ENCODE results near the gene PDIA5. TPM values are rescaled to one million over a fixed set of nuclear protein-coding genes. Genes with fewer than 3 reads are reported as not detected.

Gene PDIA5
- total and polyA plus RNA-seq, 2 of the 4 experiments (the other 2 are of a cell fraction) = 19.4 to 42.0 TPM

- Histone ChIP-seq H3K27ac (ENCODE audit: insufficient read depth, low read length) (no peak overlapping the region), H2AFZ (replicated peaks; ENCODE audit: low read length, poor library complexity) (no peak overlapping the region), H4K8ac (ENCODE audit: low read depth in 2 of 2, low read length in 2 of 2) (no peak overlapping the region), H2BK120ac (ENCODE audit: low read depth, low read length) (no peak overlapping the region), H3K9me1 (ENCODE audit: insufficient read depth, low read length) (peaks cover 21% of the 10 kb centered on the region), H3K4me2 (ENCODE audit: low read depth, low read length) (no peak overlapping the region), H3K14ac (replicated peaks; ENCODE audit: low read depth, low read length) (no peak overlapping the region), H3K9ac (ENCODE audit: low read depth, low read length) (no peak overlapping the region), H3K23ac (ENCODE audit: low read depth, low read length) (no peak overlapping the region), H3K36me3 (ENCODE audit: control insufficient read depth, insufficient read depth, low read length) (peaks cover 12% of the 10 kb centered on the region), H4K91ac (ENCODE audit: insufficient read depth, low read depth, low read length) (no peak overlapping the region), H4K20me1 (ENCODE audit: insufficient read depth, low read length) (peaks cover 86% of the 10 kb centered on the region), H2AK5ac (ENCODE audit: low read depth, low read length) (no peak overlapping the region), H2AK9ac (replicated peaks; ENCODE audit: low read depth, low read length, poor library complexity) (no peak overlapping the region), H2BK20ac (ENCODE audit: low read depth, low read length) (no peak overlapping the region), H3K56ac (ENCODE audit: extremely low read depth, insufficient read depth, low read length) (no peak overlapping the region), H3K18ac (ENCODE audit: low read depth, low read length) (no peak overlapping the region), H3K4me1 (ENCODE audit: control insufficient read depth, insufficient read depth, low read length) (peaks cover 25% of the 10 kb centered on the region), H2BK5ac (ENCODE audit: low read depth, low read length, poor library complexity, severe bottlenecking) (no peak overlapping the region), H3K9me3 (ENCODE audit: control insufficient read depth, insufficient read depth, low read length) (no peaks in the 10 kb centered on the region), H3K27me3 (ENCODE audit: control insufficient read depth, insufficient read depth, low read length) (no peaks in the 10 kb centered on the region), H2BK15ac (ENCODE audit: low read depth, low read length) (no peak overlapping the region), H3K79me1 (ENCODE audit: low read depth in 1 of 2, low read length in 2 of 2) (peaks cover 22 to 77% of the 10 kb centered on the region in 2 experiments; a peak in 3 of 4 replicates), H3K4me3 (ENCODE audit: insufficient read depth, low read depth, low read length) (no peak overlapping the region), H4K5ac (ENCODE audit: low read depth, low read length) (no peak overlapping the region), H3K4ac (ENCODE audit: low read depth, low read length) (no peak overlapping the region)
- BruUV-seq (replicated peaks) = no TSS peak
- intact Hi-C loops (cut with micrococcal nuclease) (no loop called here), dilution Hi-C loops (cut with HindIII; ENCODE audit: low sequenced_read_pairs, unreplicated experiment) (no loop called here), in situ Hi-C loops (cut with MboI; ENCODE audit: low sequenced_read_pairs) (no loop called here)
- POLR2A ChIA-PET (ENCODE audit: unreplicated experiment) = no interaction called here
- no peak for DNase-seq
- WGBS, 2 experiments (ENCODE audit: extremely low coverage in 2 of 2, insufficient read length in 1 of 2) = no CpG with 5 or more reads among the region's 2 CpGs
- CTCF ChIA-PET = no interaction called here
- no peak for TF ChIP-seq MXI1 (IDR thresholded peaks at IDR 0.05; ENCODE audit: borderline replicate concordance, low read depth, low read length)
- TF ChIP-seq FOS (IDR thresholded peaks at IDR 0.05; ENCODE audit: low read depth, low read length) = no peak
- no peak for TF ChIP-seq MAFK (IDR thresholded peaks at IDR 0.05; ENCODE audit: low read depth, low read length)
- TF ChIP-seq POLR2A (IDR thresholded peaks at IDR 0.05; ENCODE audit: low read depth, low read length) = no peak
- TF ChIP-seq NFE2L2 (IDR thresholded peaks at IDR 0.05; ENCODE audit: low read depth, low read length) = no peak
- TF ChIP-seq, protein P1, sequence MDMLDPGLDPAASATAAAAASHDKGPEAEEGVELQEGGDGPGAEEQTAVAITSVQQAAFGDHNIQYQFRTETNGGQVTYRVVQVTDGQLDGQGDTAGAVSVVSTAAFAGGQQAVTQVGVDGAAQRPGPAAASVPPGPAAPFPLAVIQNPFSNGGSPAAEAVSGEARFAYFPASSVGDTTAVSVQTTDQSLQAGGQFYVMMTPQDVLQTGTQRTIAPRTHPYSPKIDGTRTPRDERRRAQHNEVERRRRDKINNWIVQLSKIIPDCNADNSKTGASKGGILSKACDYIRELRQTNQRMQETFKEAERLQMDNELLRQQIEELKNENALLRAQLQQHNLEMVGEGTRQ (IDR thresholded peaks at IDR 0.05; ENCODE audit: low read depth, low read length) = no peak
- TF ChIP-seq CHD1 (IDR thresholded peaks at IDR 0.05; ENCODE audit: low read depth, low read length) = no peak
- no peak for TF ChIP-seq RCOR1 (IDR thresholded peaks at IDR 0.05; ENCODE audit: insufficient replicate concordance, low read length)
- ATAC-seq (ENCODE audit: low read depth) = no peak
Measured at GRCh38 chr3:123088387-123088786, 21.6 kb downstream of the PDIA5 start.
